GM19324 (cell line): ENCODE results near the gene SERHL2.
"Not testable (repeated sequence)": the region's sequence is repeated elsewhere in the genome, so short reads cannot be mapped to it uniquely, and the experiment has no call there.

Experiments used
- ATAC-seq: cut with Tn5 transposase; IDR thresholded peaks from one replicate; pipeline ENCODE4 v1.9.1; 2021; ENCODE audit warnings: mild to moderate bottlenecking, moderate library complexity; ENCODE audit not compliant: unreplicated experiment, low FRiP score

Gene SERHL2

DNA sequence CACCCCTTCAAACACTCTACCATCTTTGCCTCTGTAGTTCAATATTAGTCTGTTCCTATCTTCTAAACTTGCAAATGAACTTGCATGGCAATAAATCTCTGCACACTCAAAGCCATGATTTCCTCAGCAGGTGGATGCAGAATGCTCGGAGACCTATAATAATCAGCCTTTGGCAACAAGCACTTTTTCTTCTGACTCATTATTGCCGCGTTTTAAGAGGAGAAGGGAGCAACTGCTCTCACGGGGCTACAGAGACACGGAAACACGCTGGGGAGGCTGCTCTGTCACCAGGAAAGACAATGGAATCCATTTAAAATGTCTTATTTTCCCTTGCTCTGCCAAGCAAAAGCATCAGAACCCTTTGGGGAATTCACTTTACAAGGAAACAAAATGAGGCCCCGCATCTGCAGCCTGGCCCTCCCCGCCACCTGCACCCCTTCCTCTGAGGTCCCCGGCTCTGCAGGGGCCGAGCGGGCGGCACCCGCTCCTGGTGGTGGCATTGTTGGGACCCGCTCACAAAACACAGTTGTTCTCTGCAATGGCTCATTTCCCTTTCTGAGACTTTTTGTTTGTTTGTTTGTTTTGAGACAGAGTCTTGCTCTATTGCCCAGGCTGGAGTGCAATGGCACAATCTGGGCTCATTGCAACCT is 18.5 kb upstream of the SERHL2 start:
- not testable (repeated sequence) for ATAC-seq

DNA sequence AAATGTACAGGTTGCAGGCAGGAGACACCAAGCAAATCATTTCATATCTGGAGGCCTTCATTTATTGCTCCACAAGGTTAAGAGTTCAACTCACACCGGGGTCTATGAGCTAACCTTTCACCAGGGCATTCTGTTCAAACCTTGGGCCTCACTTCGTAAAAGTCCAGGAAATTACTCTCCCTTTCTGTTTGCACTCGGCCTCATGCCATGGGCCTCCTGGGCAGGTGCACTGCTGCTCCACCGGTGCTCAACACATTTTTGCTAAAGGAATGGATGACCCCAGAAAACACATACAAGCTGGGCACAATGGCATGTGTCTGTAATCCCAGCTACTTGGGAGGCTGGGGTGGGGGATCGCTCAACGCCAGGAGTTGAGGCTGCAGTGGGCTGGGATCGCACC is 17.6 kb upstream of the SERHL2 start:
- no peak for ATAC-seq

DNA sequence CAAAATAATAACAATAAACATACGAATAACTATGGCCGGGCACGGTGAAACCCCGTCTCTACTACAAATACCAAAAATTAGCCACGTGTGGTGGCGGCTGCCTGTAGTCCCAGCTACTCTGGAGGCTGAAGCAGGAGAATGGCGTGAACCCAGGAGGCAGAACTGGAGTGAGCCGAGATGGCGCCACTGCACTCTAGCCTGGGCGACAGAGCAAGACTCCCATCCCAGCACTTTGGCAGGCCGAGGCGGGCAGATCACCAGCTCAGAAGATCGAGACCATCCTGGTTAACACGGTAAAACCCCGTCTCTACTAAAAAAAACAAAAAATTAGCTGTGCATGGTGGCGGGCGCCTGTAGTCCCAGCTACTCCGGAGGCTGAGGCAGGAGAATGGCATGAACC is 17.1 kb upstream of the SERHL2 start:
- ATAC-seq, result not testable (repeated sequence)

DNA sequence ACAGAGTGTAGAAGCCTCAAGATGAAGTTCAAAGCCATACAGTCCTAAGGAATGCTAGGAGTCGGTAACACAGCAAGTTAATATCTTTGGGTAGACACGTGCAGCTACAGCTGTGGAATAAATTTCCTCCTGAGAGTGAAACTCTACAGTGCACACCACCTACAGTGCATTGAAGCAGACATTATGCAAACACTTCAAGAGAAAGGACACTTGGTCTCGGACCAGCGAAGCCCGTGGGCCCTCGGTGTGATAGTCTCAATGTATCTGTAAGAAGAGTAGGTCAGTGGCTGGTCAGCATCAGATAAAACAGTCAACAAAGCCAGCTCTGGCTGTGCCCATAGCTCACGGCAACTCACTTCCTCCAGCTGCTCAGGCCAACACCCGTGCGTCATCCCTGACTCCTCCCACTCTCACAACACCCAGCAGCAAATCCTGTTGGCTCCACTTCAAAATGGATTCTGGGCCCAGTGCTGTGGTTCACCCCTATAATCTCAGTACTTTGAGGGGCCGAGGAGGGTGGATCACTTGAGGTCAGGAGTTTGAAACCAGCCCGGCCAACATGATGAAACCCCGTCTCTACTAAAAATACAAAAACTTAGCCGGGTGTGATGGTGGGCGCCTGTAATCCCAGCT is 16.4 kb upstream of the SERHL2 start:
- peak; percentile 56 for ATAC-seq

DNA sequence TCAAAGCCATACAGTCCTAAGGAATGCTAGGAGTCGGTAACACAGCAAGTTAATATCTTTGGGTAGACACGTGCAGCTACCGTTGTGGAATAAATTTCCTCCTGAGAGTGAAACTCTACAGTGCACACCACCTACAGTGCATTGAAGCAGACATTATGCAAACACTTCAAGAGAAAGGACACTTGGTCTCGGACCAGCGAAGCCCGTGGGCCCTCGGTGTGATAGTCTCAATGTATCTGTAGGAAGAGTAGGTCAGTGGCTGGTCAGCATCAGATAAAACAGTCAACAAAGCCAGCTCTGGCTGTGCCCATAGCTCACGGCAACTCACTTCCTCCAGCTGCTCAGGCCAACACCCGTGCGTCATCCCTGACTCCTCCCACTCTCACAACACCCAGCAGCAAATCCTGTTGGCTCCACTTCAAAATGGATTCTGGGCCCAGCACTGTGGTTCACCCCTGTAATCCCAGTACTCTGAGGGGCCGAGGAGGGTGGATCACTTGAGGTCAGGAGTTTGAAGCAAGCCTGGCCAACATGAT is 14.5 kb upstream of the SERHL2 start:
- ATAC-seq, result peak; percentile 37

DNA sequence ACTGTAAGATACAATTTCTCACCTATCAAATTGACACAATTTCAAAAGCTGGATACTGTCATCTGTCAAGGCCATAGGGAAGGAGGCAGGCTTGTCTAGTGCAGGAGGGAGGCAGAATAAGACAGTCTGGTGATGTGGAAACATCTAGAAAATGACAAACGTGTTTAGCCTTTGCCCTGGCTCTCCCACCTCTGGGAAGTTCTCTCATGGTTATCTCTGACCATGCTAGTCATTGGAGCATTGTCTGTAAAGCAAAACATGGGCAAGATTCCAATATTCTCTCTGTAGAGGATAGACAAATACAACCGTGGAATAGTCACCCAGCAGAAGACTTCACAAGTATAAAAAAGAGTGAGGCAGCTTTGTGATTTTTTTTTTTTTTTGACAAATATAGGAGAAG is 9.1 kb upstream of the SERHL2 start:
- no peak for ATAC-seq

DNA sequence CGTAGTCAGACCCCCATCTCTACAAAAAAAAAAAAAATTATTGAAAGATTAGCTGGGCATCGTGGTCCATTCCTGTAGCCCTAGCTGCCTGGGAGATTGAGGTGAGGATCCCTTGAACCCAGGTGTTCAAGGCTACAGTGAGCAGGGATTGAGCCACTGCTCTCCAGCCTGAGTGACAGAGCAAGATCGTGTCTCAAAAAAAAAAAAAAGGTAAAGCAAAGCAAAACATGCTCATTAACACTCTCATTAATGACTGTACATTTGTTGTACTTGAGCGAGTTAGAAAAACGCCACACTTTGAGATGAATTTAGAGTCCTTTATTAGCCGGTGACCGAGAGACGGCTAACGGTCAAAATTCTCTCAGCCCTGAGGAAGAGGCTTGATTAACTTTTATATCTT is 6.2 kb upstream of the SERHL2 start:
- ATAC-seq, result no peak

DNA sequence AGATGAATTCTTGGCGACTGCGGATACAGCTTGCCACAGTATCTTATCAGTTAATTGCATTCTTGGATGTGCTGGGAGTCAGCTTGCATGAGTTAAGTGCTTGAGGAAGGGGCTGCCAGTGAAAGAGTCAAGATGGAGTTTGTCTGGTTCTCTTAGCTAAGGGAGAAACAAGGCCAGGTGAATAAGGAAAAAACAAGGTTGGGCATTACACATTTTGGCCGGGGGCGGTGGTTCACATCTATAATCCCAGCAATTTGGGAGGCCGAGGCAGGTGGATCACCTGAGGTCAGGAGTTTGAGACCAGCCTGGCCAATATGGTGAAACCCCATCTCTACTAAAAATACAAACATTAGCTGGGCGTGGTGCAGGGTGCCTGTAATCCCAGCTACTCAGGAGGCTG is 5.6 kb upstream of the SERHL2 start:
- ATAC-seq, result not testable (repeated sequence)

DNA sequence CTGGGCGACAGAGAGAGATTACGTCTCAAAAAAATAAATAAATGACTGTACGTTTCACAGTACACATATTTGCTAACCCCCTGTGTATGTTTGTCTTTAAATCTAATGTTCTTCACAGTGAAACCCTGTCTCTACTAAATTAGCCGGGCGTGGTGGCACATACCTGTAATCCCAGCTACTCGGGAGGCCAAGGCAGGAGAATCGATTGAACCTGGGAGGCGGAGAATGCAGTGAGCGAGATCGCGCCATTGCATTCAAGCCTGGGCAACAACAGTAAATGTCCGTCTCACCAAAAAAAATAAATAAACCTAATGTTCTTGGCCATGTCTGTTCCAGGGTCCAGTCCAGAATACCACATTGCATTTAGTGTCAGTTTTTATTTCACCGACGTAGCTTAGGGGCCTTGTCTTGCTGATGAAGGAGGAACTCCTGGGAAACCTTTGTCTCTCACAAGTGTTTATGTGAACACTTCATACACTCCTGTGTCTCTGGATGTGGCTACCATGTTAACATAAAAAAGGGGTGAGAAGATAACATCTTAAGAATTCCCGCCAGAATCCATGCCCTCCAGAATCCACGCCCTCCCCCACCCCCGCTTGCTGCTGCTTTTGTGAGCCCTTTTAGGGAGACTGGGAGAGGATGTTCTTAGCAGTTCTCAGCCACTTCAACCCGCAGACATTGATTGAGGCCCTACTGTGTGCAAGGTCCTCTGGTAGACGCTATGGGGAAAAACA is 5.0 kb upstream of the SERHL2 start:
- no peak for ATAC-seq

DNA sequence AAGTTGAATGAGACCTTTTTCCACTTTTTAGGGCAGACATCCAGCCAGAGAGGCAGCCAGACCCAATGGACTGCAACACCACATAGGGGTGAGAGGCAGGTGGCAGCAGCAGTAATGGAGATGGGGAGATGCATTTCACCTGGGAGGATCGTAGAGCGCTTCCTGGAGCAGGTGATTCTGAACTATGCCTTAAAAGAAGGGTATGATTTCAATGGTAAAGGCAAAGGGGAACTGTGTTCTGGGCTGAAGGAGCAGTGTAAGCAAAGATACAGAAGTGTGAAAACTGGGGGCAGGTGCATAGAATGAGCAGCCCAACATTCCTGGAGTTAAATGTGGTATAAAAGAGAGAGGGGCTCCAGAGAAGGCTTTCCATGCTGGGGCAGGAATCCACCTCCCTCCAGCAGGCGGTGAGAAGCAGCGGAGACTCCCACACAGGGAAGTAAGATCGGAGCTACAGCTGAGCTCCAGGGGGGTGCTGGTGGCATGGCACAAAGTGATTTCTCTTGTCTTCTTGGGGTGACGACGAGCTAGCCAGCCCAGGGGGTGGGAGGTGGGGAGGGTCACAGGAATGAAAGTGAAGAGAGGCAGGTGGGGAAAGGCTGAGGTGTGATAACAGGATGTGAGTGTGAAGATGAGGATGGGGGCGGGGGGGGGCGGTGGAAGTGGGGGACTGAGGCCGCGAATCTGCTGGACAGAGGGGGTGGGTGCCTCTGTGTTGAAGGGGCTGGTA is 4.3 kb upstream of the SERHL2 start:
- ATAC-seq, result no peak

DNA sequence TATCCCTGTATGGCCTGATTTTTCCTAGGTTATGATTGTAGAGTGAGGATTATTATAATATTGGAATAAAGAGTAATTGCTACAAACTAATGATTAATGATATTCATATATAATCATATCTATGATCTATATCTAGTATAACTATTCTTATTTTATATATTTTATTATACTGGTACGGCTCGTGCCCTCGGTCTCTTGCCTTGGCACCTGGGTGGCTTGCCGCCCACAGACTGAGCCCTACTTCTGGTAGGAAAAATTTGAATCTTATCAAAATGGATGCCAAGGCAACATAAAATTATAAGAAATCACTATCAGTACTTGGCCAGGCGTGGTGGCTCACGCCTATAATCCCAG is 1.5 kb upstream of the SERHL2 start:
- not testable (repeated sequence) for ATAC-seq

DNA sequence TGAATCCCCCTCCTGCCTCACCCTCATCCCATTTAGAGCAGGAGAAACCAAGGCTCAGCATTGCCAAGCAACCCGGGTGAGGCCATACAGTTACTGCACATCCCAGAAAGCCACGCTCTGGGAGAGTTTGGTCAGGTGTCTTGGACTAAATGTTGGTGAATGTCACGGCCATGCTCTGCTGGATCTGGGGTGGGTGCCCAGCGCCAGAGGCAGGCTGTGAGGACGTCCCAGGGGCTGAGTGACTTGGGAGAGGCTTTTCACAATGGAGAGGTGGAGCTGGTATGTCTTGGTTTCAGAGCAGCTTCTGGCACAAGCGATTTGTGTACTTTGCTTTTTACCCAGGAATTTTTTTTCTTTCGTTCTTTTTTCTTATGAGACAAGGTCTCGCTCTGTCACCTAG is 6.6 kb downstream of the SERHL2 start:
- ATAC-seq, result no peak

DNA sequence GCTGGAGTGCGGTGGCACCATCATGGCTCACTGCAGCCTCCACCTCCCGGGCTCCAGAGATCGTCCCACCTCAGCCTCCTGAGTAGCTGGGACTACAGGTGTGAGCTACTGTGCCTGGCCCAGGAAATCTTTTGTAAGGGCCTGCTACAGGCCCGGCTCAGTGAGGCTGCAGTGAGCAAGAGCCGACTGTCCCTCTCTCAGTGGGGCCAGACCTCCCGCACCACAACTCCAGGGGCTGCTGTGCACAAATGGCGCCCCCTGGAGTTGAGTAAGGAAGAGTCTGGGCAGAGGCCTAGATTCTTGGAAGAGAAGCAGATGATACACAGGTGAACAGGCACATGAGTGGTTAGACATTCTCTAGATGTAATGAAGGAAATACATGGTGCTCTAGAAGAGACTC is 7.0 kb downstream of the SERHL2 start:
- ATAC-seq, result no peak

DNA sequence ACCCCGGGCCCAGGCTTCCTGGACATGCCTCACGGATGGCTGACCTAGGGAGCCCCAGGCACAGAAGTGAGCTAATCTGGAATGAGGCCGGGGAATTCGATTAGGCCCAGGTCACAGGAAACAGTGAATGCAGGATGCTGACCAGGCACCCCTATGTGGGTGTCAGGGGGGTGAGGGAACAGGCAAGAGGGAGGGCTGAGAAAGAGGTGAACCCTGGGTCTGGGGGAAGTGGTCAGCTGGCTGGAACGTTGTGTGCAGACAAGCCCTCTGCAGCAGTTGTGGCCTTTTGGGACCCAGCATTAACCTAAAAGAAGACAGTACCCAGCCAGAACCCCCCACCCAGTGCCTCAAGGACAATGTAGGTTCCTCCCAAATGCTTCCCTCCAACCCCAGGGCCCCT is 8.1 kb downstream of the SERHL2 start:
- ATAC-seq, result no peak

DNA sequence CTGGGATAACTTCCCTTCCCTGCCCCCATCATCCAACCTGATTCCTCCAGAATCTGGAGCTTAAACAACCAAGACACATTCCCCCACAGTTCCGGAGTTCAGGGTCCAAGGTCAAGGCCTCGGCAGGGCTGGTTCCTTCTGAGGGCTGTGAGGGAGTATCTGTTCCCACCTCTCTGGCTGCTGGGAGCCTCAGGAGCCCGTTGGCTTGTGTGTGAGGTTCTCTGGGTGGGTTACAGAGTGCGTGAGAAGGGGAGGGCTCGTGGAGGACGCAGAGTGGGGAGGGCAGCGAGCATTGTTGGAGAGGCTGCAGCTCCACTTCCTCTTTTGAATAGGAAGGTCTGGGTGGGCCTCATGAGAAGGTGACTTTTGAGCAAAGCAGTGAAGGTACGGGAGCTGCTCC is 8.5 kb downstream of the SERHL2 start:
- no peak for ATAC-seq

DNA sequence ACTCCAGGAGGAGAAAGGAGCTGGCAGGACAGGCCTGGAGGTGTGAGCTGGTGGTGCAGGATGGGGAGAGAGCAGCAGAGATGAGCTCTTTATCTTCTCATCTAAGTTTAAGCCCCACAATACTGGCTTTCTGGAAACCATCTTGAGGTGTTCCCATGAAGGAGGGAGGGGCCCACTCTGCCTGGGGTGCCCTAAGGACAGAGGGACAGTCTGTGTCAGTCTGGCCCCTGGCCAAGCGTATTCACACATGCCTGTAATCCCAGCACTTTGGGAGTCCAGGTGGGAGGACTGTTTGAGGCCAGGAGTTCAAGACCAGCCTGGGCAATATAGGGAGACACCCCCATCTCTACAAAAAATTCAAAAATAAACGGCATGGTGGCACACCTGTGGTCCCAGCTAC is 8.9 kb downstream of the SERHL2 start:
- no peak for ATAC-seq

DNA sequence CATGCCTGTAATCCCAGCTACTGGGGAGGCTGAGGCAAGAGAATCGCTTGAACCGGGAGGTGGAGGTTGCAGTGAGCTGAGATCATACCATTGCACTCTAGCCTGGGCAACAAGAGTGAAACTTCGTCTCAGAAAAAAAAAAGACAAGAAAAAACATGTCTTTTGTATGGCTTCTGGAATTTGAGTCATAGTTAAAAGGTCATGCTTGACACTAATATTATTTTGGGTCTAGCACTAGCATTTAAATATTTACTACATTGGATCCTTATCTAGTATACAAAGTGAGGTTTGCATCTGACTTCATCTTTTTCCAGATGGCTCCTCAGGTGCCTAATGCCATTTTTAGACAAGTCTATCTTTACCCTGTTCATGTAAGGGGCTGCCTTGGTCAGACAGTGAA is 10.2 kb downstream of the SERHL2 start:
- ATAC-seq, result not testable (repeated sequence)

DNA sequence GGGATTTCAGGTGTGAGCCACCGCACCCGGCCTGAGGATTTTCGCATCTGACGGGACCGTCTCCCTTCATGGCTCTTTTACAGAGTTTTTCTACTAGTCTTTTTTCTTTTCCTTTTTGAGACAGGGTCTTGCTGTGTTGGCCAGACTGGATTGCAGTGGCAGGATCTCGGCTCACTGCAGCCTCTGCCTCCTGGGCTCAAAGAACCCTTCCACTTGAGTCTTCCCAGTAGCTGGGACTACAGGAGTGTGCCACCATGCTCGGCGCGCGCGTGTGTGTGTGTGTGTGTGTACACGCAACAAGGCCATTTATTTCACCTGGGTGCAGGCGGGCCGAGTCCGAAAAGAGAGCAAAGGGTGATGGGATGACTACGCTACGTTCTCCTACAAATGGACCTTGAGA is 10.9 kb downstream of the SERHL2 start:
- ATAC-seq, result no peak

DNA sequence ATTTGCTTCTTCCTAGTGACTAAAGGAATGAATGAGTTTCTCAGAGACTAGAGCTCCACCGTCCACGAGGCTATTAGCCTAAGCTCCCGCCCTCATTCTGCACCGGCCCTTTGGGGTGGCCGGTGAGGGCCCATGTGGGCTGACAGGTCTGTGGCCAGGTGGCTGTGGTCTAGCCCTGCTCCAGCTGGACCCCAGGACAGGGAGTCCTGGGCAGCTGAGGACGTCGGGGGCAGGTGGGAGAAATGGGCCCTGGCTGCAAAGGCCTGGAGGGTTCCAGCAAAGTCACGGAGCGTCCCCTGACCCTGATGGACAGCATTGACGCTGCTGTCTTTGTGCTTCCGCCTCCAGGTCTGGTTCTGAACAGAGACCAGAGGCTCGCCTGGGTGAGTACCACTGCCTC is 12.2 kb downstream of the SERHL2 start:
- no peak for ATAC-seq

DNA sequence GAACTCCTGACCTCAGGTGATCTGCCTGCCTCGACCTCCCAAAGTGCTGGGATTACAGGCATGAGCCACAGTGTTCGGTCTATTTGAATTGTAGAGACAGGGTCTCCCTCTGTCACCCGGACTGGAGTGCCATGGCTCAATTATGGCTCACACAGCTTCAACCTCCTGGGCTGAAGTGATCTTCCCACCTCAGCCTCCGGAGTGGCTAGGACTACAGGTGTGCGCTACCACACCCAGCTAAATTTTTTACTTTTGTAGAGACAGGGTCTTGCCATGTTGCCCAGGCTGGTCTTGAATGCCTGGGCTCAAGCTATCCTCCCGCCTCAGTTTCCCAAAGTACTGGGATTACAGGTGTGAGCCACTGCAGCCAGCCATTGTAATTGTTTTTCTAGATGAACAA is 14.2 kb downstream of the SERHL2 start:
- ATAC-seq, result not testable (repeated sequence)

DNA sequence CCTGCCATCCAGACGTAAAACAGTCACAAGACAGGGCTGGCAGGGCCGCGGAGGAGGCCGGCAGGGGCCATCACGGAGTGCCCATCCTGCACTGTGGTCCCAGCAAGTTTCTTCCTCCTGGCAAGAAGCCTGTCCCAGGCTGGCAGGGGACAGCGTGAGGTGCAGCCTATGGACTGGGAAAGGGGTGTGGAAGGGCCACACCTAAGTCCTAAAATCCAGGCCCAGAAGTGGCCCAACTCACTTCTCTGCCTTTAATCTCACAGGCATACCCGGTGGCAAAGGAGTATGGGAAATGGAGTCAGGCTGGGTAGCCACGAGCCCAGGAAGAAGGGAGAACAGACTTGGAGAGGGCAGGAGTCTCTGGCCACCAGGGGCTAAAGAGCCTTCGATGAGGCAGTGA is 16.8 kb downstream of the SERHL2 start:
- ATAC-seq, result not testable (repeated sequence)
